ENCODE data around the gene LRCH1.

LRCH1 gene

GRCh38 chr13:46609726-46610125 lies 56.8 kb downstream of the LRCH1 start:
- WGBS (ENCODE audit: insufficient coverage) = 90% methylated on average over 3 of the region's 6 CpGs

GRCh38 chr13:46612267-46612666 lies 59.3 kb downstream of the LRCH1 start:
- Histone ChIP-seq H3K36me3 (ENCODE audit: control insufficient read depth in 4 of 4, insufficient read depth in 4 of 4, low read length in 3 of 4) (no peaks in the 10 kb centered on the region), H3K27ac (ENCODE audit: insufficient read depth in 1 of 2, low read depth in 1 of 2, low read length in 2 of 2, poor library complexity in 1 of 2, severe bottlenecking in 2 of 2) (no peak overlapping the region), H3K4me1 (ENCODE audit: control extremely low read depth in 1 of 4, control insufficient read depth in 4 of 4, insufficient read depth in 4 of 4, low read length in 3 of 4) (peaks cover 7 to 54% (median 39%) of the 10 kb centered on the region in 4 experiments), H3K9me3 (ENCODE audit: control extremely low read depth in 1 of 5, control insufficient read depth in 4 of 5, insufficient read depth in 2 of 5, low read depth in 1 of 5, low read length in 4 of 5) (no peaks in the 10 kb centered on the region), H3K27me3 (replicated peaks in 2 of 5; ENCODE audit: control insufficient read depth in 4 of 5, insufficient read depth in 5 of 5, low read length in 4 of 5) (no peaks in the 10 kb centered on the region), H3K4me3 (ENCODE audit: control insufficient read depth in 1 of 7, extremely low read depth in 1 of 7, insufficient read depth in 4 of 7, low read depth in 2 of 7, low read length in 6 of 7) (no peak overlapping the region)
- ChIA-PET POLR2A (no interaction called here), CTCF (interaction anchor here (0.7 to 3.0 kb wide), 3 partner anchors 60 to 141 kb away, joined by 3 to 11 read pairs (median 4); no protein-coding TSS in a partner anchor)
- WGBS (ENCODE audit: insufficient coverage) = 33% methylated on average over 1 of the region's 3 CpGs
- DNase-seq = peak in 2 of 3 donors; percentile 56 to 70

More at GRCh38 chr13:46609726-46610125, 56.8 kb downstream of the LRCH1 start:
- Histone ChIP-seq H3K36me3 (ENCODE audit: control insufficient read depth in 4 of 4, insufficient read depth in 4 of 4, low read length in 3 of 4) (no peaks in the 10 kb centered on the region), H3K27me3 (replicated peaks in 2 of 5; ENCODE audit: control insufficient read depth in 4 of 5, insufficient read depth in 5 of 5, low read length in 4 of 5) (no peaks in the 10 kb centered on the region), H3K4me1 (ENCODE audit: control extremely low read depth in 1 of 4, control insufficient read depth in 4 of 4, insufficient read depth in 4 of 4, low read length in 3 of 4) (peaks cover 16 to 72% (median 54%) of the 10 kb centered on the region in 4 experiments), H3K9me3 (ENCODE audit: control extremely low read depth in 1 of 5, control insufficient read depth in 4 of 5, insufficient read depth in 2 of 5, low read depth in 1 of 5, low read length in 4 of 5) (no peaks in the 10 kb centered on the region), H3K4me3 (ENCODE audit: control insufficient read depth in 1 of 7, extremely low read depth in 1 of 7, insufficient read depth in 4 of 7, low read depth in 2 of 7, low read length in 6 of 7) (no peak overlapping the region), H3K27ac (ENCODE audit: insufficient read depth in 1 of 2, low read depth in 1 of 2, low read length in 2 of 2, poor library complexity in 1 of 2, severe bottlenecking in 2 of 2) (no peak overlapping the region)
- ChIA-PET CTCF (interaction anchor here (1.2 to 2.5 kb wide), 3 partner anchors 14 to 58 kb away, joined by 4 to 6 read pairs (median 5); no protein-coding TSS in a partner anchor), POLR2A (no interaction called here)
- DNase-seq = peak in 1 of 3 donors; percentile 43

GRCh38 chr13:46613409-46614049 lies 60.6 kb downstream of the LRCH1 start:
- POLR2A ChIA-PET = no interaction called here
- 81% methylated on average over 6 of the region's 8 CpGs for WGBS (ENCODE audit: insufficient coverage)
- Histone ChIP-seq H3K4me3 (ENCODE audit: control insufficient read depth in 1 of 7, extremely low read depth in 1 of 7, insufficient read depth in 4 of 7, low read depth in 2 of 7, low read length in 6 of 7) (no peak overlapping the region), H3K27me3 (replicated peaks in 2 of 5; ENCODE audit: control insufficient read depth in 4 of 5, insufficient read depth in 5 of 5, low read length in 4 of 5) (no peaks in the 10 kb centered on the region), H3K27ac (ENCODE audit: insufficient read depth in 1 of 2, low read depth in 1 of 2, low read length in 2 of 2, poor library complexity in 1 of 2, severe bottlenecking in 2 of 2) (no peak overlapping the region), H3K9me3 (ENCODE audit: control extremely low read depth in 1 of 5, control insufficient read depth in 4 of 5, insufficient read depth in 2 of 5, low read depth in 1 of 5, low read length in 4 of 5) (no peaks in the 10 kb centered on the region), H3K4me1 (ENCODE audit: control extremely low read depth in 1 of 4, control insufficient read depth in 4 of 4, insufficient read depth in 4 of 4, low read length in 3 of 4) (peaks cover 7 to 41% (median 27%) of the 10 kb centered on the region in 4 experiments), H3K36me3 (ENCODE audit: control insufficient read depth in 4 of 4, insufficient read depth in 4 of 4, low read length in 3 of 4) (no peaks in the 10 kb centered on the region)
- CTCF ChIA-PET = interaction anchor here (0.6 to 3.0 kb wide), 3 partner anchors 12 to 68 kb away, joined by 3 to 11 read pairs (median 3); no protein-coding TSS in a partner anchor
- DNase-seq = no peak

- Histone ChIP-seq H3K27ac (ENCODE audit: insufficient read depth in 1 of 2, low read depth in 1 of 2, low read length in 2 of 2, poor library complexity in 1 of 2, severe bottlenecking in 2 of 2) (no peak overlapping the region), H3K4me1 (ENCODE audit: control extremely low read depth in 1 of 4, control insufficient read depth in 4 of 4, insufficient read depth in 4 of 4, low read length in 3 of 4) (peaks cover 3 to 34% (median 18%) of the 10 kb centered on the region in 4 experiments), H3K27me3 (replicated peaks in 2 of 5; ENCODE audit: control insufficient read depth in 4 of 5, insufficient read depth in 5 of 5, low read length in 4 of 5) (no peaks in the 10 kb centered on the region), H3K36me3 (ENCODE audit: control insufficient read depth in 4 of 4, insufficient read depth in 4 of 4, low read length in 3 of 4) (no peaks in the 10 kb centered on the region), H3K9me3 (ENCODE audit: control extremely low read depth in 1 of 5, control insufficient read depth in 4 of 5, insufficient read depth in 2 of 5, low read depth in 1 of 5, low read length in 4 of 5) (no peaks in the 10 kb centered on the region), H3K4me3 (ENCODE audit: control insufficient read depth in 1 of 7, extremely low read depth in 1 of 7, insufficient read depth in 4 of 7, low read depth in 2 of 7, low read length in 6 of 7) (no peak overlapping the region)
- ChIA-PET CTCF (interaction anchor here (1.1 to 1.5 kb wide), 3 partner anchors 13 to 69 kb away, joined by 3 read pairs; no protein-coding TSS in a partner anchor), POLR2A (no interaction called here)
- no peak for DNase-seq
- 96% methylated on average over 5 of the region's 7 CpGs for WGBS (ENCODE audit: insufficient coverage)
Observed at GRCh38 chr13:46614582-46614981, 61.6 kb downstream of the LRCH1 start.

- no peaks in the 10 kb centered on the region for H3K27me3 ChIP-seq (replicated peaks in 2 of 5; ENCODE audit: control insufficient read depth in 4 of 5, insufficient read depth in 5 of 5, low read length in 4 of 5)
- H3K4me3 ChIP-seq (ENCODE audit: control insufficient read depth in 1 of 7, extremely low read depth in 1 of 7, insufficient read depth in 4 of 7, low read depth in 2 of 7, low read length in 6 of 7) = no peak overlapping the region
- no peaks in the 10 kb centered on the region for H3K36me3 ChIP-seq (ENCODE audit: control insufficient read depth in 4 of 4, insufficient read depth in 4 of 4, low read length in 3 of 4)
- DNase-seq = no peak
- no peak overlapping the region for H3K27ac ChIP-seq (ENCODE audit: insufficient read depth in 1 of 2, low read depth in 1 of 2, low read length in 2 of 2, poor library complexity in 1 of 2, severe bottlenecking in 2 of 2)
- ChIA-PET CTCF (interaction anchor here (0.7 to 1.5 kb wide), 4 partner anchors 17 to 67 kb away, joined by 3 read pairs; no protein-coding TSS in a partner anchor), POLR2A (no interaction called here)
- 94% methylated on average over 7 of the region's 8 CpGs for WGBS (ENCODE audit: insufficient coverage)
- peaks cover 3 to 27% (median 12%) of the 10 kb centered on the region in 4 experiments for H3K4me1 ChIP-seq (ENCODE audit: control extremely low read depth in 1 of 4, control insufficient read depth in 4 of 4, insufficient read depth in 4 of 4, low read length in 3 of 4)
- no peaks in the 10 kb centered on the region for H3K9me3 ChIP-seq (ENCODE audit: control extremely low read depth in 1 of 5, control insufficient read depth in 4 of 5, insufficient read depth in 2 of 5, low read depth in 1 of 5, low read length in 4 of 5)
Observed at GRCh38 chr13:46615888-46616531, 63.0 kb downstream of the LRCH1 start.

GRCh38 chr13:46617229-46617721 lies 64.3 kb downstream of the LRCH1 start:
- H3K27me3 ChIP-seq (replicated peaks in 2 of 5; ENCODE audit: control insufficient read depth in 4 of 5, insufficient read depth in 5 of 5, low read length in 4 of 5) = no peaks in the 10 kb centered on the region
- no peaks in the 10 kb centered on the region for H3K9me3 ChIP-seq (ENCODE audit: control extremely low read depth in 1 of 5, control insufficient read depth in 4 of 5, insufficient read depth in 2 of 5, low read depth in 1 of 5, low read length in 4 of 5)
- WGBS (ENCODE audit: insufficient coverage) = 97% methylated on average over 8 of the region's 8 CpGs
- H3K4me3 ChIP-seq (ENCODE audit: control insufficient read depth in 1 of 7, extremely low read depth in 1 of 7, insufficient read depth in 4 of 7, low read depth in 2 of 7, low read length in 6 of 7) = no peak overlapping the region
- ChIA-PET POLR2A (interaction anchor here (0.6 kb wide), 1 partner anchor 35 kb away, joined by 3 read pairs; no protein-coding TSS in a partner anchor), CTCF (interaction anchor here (1.0 kb wide), 1 partner anchor 115 kb away, joined by 3 read pairs; no protein-coding TSS in a partner anchor)
- H3K27ac ChIP-seq (ENCODE audit: insufficient read depth in 1 of 2, low read depth in 1 of 2, low read length in 2 of 2, poor library complexity in 1 of 2, severe bottlenecking in 2 of 2) = no peak overlapping the region
- H3K36me3 ChIP-seq (ENCODE audit: control insufficient read depth in 4 of 4, insufficient read depth in 4 of 4, low read length in 3 of 4) = no peaks in the 10 kb centered on the region
- no peak for DNase-seq
- H3K4me1 ChIP-seq (ENCODE audit: control extremely low read depth in 1 of 4, control insufficient read depth in 4 of 4, insufficient read depth in 4 of 4, low read length in 3 of 4) = peaks cover 8 to 24% (median 10%) of the 10 kb centered on the region in 4 experiments

Measured in common myeloid progenitor, CD34-positive (primary cell).